ENCODE results near the gene ENTREP3. TPM values are rescaled to one million over a fixed set of nuclear protein-coding genes. Genes with fewer than 3 reads are reported as not detected.
A peak's percentile ranks its signal among the peaks of the same experiment; 100 is the strongest.

Gene ENTREP3
- total RNA-seq = 10 to 100 TPM in 2 of 6 experiments, 1 to 10 TPM in 4; 7.2 to 13.0 (median 9.6) TPM
- long read RNA-seq = 0 reads

- intact Hi-C loops (cut with DNase I) = no loop called here
These were observed at the start of gene ENTREP3 for GRCh38 chr1:155255243-155256007. ENTREP3 (minus strand) TSS chr1:155255483; CDS start chr1:155254877, 606 bp downstream.

GRCh38 chr1:155304558-155305063 is 49.3 kb upstream of the ENTREP3 start:
- Histone ChIP-seq H3K4me3 (peak overlapping the region in 2 of 3 donors; percentile 32 to 40), H3K27ac (peak overlapping the region; percentile 38 to 68 (median 66)), H3K36me3 (no peaks in the 10 kb centered on the region), H3K27me3 (no peaks in the 10 kb centered on the region), H3K9me3 (no peaks in the 10 kb centered on the region), H3K4me1 (peaks cover 0 to 28% (median 10%) of the 10 kb centered on the region in 4 donors)
- DNase-seq = no peak
- ATAC-seq = peak; percentile 1 to 30 (median 8)
- WGBS (ENCODE audit: insufficient coverage, low coverage, low lambda C conversion rate, missing lambda C conversion rate) = 27% methylated on average over 11 of the region's 11 CpGs
- TF ChIP-seq CTCF (IDR thresholded peaks at IDR 0.05) = no peak
- TF ChIP-seq POLR2A (IDR thresholded peaks at IDR 0.05) = peak; percentile 58
- intact Hi-C loops (cut with DNase I) = no loop called here

More at GRCh38 chr1:155255243-155256007, at the start of gene ENTREP3:
- DNase-seq (peak; percentile 89 to 91 (median 91)), ATAC-seq (peak; percentile 89 to 91 (median 91))
- Histone ChIP-seq H3K36me3 (peaks cover 0 to 25% (median 0%) of the 10 kb centered on the region in 4 donors), H3K9me3 (no peaks in the 10 kb centered on the region), H3K4me3 (peak within 1 kb of the TSS; percentile 72 to 84 (median 79)), H3K27me3 (no peaks in the 10 kb centered on the region), H3K27ac (peak within 1 kb of the TSS; percentile 76 to 90 (median 82)), H3K4me1 (peaks cover 0 to 14% (median 0%) of the 10 kb centered on the region in 4 donors)
- WGBS (ENCODE audit: insufficient coverage, low coverage, low lambda C conversion rate, missing lambda C conversion rate) = 5% methylated on average over 17 of the region's 54 CpGs
- TF ChIP-seq POLR2A (IDR thresholded peaks at IDR 0.05) = no peak
- no peak for TF ChIP-seq CTCF (IDR thresholded peaks at IDR 0.05)

GRCh38 chr1:155301342-155301841 is 46.1 kb upstream of the ENTREP3 start, which contains the start of gene PKLR:
PKLR (minus strand) TSS chr1:155301438; CDS start chr1:155301395, 43 bp downstream.
- intact Hi-C loops (cut with DNase I) = no loop called here
- H3K4me1 ChIP-seq = peaks cover 0 to 21% (median 5%) of the 10 kb centered on the region in 4 donors
- no peaks in the 10 kb centered on the region for H3K36me3 ChIP-seq
- H3K27me3 ChIP-seq = no peaks in the 10 kb centered on the region
- peak within 1 kb of the TSS; percentile 44 to 89 (median 79) for H3K27ac ChIP-seq
- H3K4me3 ChIP-seq = peak within 1 kb of the TSS in 2 of 3 donors; percentile 37 to 42
- no peak for DNase-seq
- WGBS (ENCODE audit: insufficient coverage, low coverage, low lambda C conversion rate, missing lambda C conversion rate) = 38% methylated on average over 4 of the region's 5 CpGs
- ATAC-seq = no peak
- no peak for TF ChIP-seq CTCF (IDR thresholded peaks at IDR 0.05)
- no peak for TF ChIP-seq POLR2A (IDR thresholded peaks at IDR 0.05)
- no peaks in the 10 kb centered on the region for H3K9me3 ChIP-seq

- 22% methylated on average over 6 of the region's 9 CpGs for WGBS (ENCODE audit: insufficient coverage, low coverage, low lambda C conversion rate, missing lambda C conversion rate)
- TF ChIP-seq POLR2A (IDR thresholded peaks at IDR 0.05) (peak; percentile 80), CTCF (IDR thresholded peaks at IDR 0.05) (no peak)
- no peaks in the 10 kb centered on the region for H3K9me3 ChIP-seq
- peak; percentile 89 to 95 (median 94) for ATAC-seq
- H3K36me3 ChIP-seq = no peaks in the 10 kb centered on the region
- H3K4me3 ChIP-seq = peak overlapping the region in 2 of 3 donors; percentile 37 to 42
- H3K27me3 ChIP-seq = no peaks in the 10 kb centered on the region
- intact Hi-C loops (cut with DNase I) = no loop called here
- peak; percentile 81 to 93 (median 91) for DNase-seq
- peak overlapping the region; percentile 44 to 89 (median 79) for H3K27ac ChIP-seq
- H3K4me1 ChIP-seq = peaks cover 0 to 21% (median 5%) of the 10 kb centered on the region in 4 donors
These were observed 45.5 kb upstream of the ENTREP3 start for GRCh38 chr1:155300553-155301329.
